Transverse colon (tissue), 4 donors: ENCODE measurements around the gene RNF135. TPM values are rescaled to one million over a fixed set of nuclear protein-coding genes. Genes with fewer than 3 reads are reported as not detected.

Experiments used
- DNase-seq: peaks from one replicate; pipeline ENCODE4 v3.0.0-alpha.2; 2019
- H3K27ac ChIP-seq, 4 donors: fragments of 200-600 bp; sonication (generic); 2 replicates each; pipeline ENCODE4 v1.5.1; 2016 to 2018; ENCODE audit warnings: inconsistent platforms in 4 of 4
- H3K27me3 ChIP-seq: fragments of 200-600 bp; sonication (generic); 2 replicates; pipeline ENCODE4 v1.5.1; 2017; ENCODE audit warnings: inconsistent platforms
- H3K36me3 ChIP-seq, 4 donors: fragments of 200-600 bp; sonication (generic); 2 replicates each; pipeline ENCODE4 v1.5.1; 2017 to 2019; ENCODE audit warnings: inconsistent platforms in 4 of 4
- H3K4me1 ChIP-seq, 4 donors: fragments of 200-600 bp; sonication (generic); 2 replicates each; pipeline ENCODE4 v1.5.1; 2017 to 2020; ENCODE audit warnings: inconsistent platforms in 4 of 4
- H3K4me3 ChIP-seq, 4 donors: fragments of 200-600 bp; sonication (generic); 1 replicate in 1 of 4; 2 replicates in 3 of 4; pipeline versions ENCODE4 v1.5.1 to v1.6.1; 2017 to 2019; ENCODE audit warnings: inconsistent platforms in 4 of 4
- H3K9me3 ChIP-seq, 2 donors: fragments of 200-600 bp; sonication (generic); 2 replicates each; pipeline ENCODE4 v1.5.1; 2017 to 2019; ENCODE audit warnings: inconsistent platforms in 2 of 2
- CTCF ChIP-seq, 5 experiments: fragments of 200-600 bp in 3 of 5; fragments of 450-650 bp in 2 of 5; sonication (generic) in 3 of 5; IDR thresholded peaks; 1 replicate in 2 of 5; 2 replicates in 3 of 5; pipeline ENCODE4 v1.5.1; 2016 to 2017; ENCODE audit warnings: antibody characterized with exemption in 5 of 5, inconsistent platforms in 3 of 5, mild to moderate bottlenecking in 2 of 5, moderate library complexity in 1 of 5
- EP300 ChIP-seq: sonication (generic); formaldehyde crosslinking; IDR thresholded peaks from one replicate; pipeline ENCODE4 v1.6.1; 2017; ENCODE audit warnings: antibody characterized with exemption, low read depth
- POLR2A ChIP-seq: fragments of 450-650 bp; IDR thresholded peaks from one replicate; pipeline ENCODE4 v1.6.1; 2016; ENCODE audit warnings: antibody characterized with exemption, mild to moderate bottlenecking, moderate library complexity
- POLR2AphosphoS5 ChIP-seq, 3 donors: sonication (generic); formaldehyde crosslinking; IDR thresholded peaks; one replicate each; pipeline ENCODE4 v1.6.1; 2016; ENCODE audit warnings: antibody characterized with exemption in 3 of 3
- WGBS, 2 donors: methylation state at CpG; one replicate each; pipeline ENCODE4 v1.1.5; 2018; ENCODE audit warnings: low coverage in 1 of 2; 5-methylcytosine and 5-hydroxymethylcytosine counted together
- in situ Hi-C, 4 donors: fragments of 200-750 bp; cut with MboI; loops; one replicate each; pipeline versions ENCODE4 v1.15.0 to v1.15.1; 2017; ENCODE audit warnings: low sequenced_read_pairs in 3 of 4, low pct_ligation_motif_present in 1 of 4, low pct_unique_long_range_greater_than_20kb in 1 of 4
- intact Hi-C: fragments of 100-400 bp; cut with DNase I; formaldehyde crosslinking; loops from one replicate; pipeline ENCODE4 v1.15.1; 2023; ENCODE audit warnings: low total_unique reads
- total RNA-seq, 4 donors: library from RNA; depleted of rRNA; stranded (reverse); fragments of >200 nt; gene quantifications; one replicate each; pipeline ENCODE4 v1.1.0, GENCODE V29; 2016

Gene RNF135
- total RNA-seq, 4 donors from 2014 or later = 9.0 to 34.1 (median 25.0) TPM

- 52 to 80% methylated on average over 1 to 3 of the region's 3 CpGs for WGBS, 2 donors
- intact Hi-C loops = no loop called here
Measured at GRCh38 chr17:30996486-30996885, 25.6 kb downstream of the RNF135 start.

DNA sequence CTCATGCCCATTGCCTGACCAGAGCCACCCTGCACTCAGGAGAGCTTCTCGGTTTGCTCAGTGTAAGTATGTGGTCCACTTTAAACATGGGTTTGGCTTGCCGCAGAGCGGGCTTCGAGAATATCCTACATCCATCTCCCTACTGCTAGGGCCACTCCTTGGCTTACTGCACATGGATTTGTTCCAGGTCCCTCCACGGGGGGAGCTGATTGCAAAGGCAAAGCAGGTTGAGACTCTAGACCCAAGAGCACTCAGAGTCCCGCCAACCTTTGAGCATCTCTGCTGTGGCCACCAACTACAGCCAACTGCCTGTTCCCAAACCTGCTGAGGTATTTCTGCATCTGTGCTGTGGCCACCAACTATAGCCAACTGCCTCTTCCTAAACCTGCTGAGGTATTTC is 26.4 kb downstream of the RNF135 start:
- TF ChIP-seq CTCF (IDR thresholded peaks at IDR 0.05) (no peak), POLR2AphosphoS5 (IDR thresholded peaks at IDR 0.05) (no peak), POLR2A (no peak), EP300 (no peak)
- H3K36me3 ChIP-seq = peaks cover 0 to 26% (median 12%) of the 10 kb centered on the region in 4 donors
- WGBS, 2 donors = 99 to 100% methylated on average over 3 to 6 of the region's 6 CpGs
- intact Hi-C loops (no loop called here), in situ Hi-C loops (no loop called here)
- no peak overlapping the region for H3K4me3 ChIP-seq
- H3K27ac ChIP-seq = peak overlapping the region; percentile 48 to 64 (median 52)
- no peaks in the 10 kb centered on the region for H3K27me3 ChIP-seq
- peaks cover 0 to 5% (median 0%) of the 10 kb centered on the region in 4 donors for H3K4me1 ChIP-seq
- DNase-seq = no peak
- H3K9me3 ChIP-seq = no peaks in the 10 kb centered on the region

More at GRCh38 chr17:30996486-30996885, 25.6 kb downstream of the RNF135 start:
- peaks cover 0 to 26% (median 12%) of the 10 kb centered on the region in 4 donors for H3K36me3 ChIP-seq
- DNase-seq = no peak
- no peaks in the 10 kb centered on the region for H3K9me3 ChIP-seq
- TF ChIP-seq POLR2AphosphoS5 (IDR thresholded peaks at IDR 0.05) (peak in 1 of 3 donors; percentile 27), CTCF (IDR thresholded peaks at IDR 0.05) (no peak)
- H3K27ac ChIP-seq = peak overlapping the region in 3 of 4 donors; percentile 22 to 64 (median 49)
- no peaks in the 10 kb centered on the region for H3K27me3 ChIP-seq
- H3K4me3 ChIP-seq = no peak overlapping the region
- peaks cover 0 to 5% (median 0%) of the 10 kb centered on the region in 4 donors for H3K4me1 ChIP-seq
- in situ Hi-C loops = no loop called here

DNA sequence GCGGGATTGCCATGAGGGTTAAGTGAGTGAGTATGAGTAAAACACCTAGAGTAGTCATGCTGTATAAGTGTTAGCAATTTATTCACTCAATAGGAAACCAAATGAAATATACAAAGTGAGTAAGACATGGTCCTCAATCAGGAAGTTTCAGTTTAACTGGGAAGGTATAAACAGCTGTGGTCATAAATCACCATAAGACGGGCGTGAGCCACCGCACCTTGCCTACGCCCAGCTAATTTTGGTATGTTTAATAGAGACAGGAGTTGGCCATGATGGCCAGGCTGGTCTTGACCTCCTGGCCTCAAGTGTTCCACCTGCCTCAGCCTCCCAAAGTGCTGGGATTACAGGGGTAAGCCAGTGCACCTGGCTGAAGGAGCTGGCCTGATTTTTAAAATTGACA is 27.0 kb downstream of the RNF135 start:
- peak; percentile 46 for DNase-seq
- H3K4me1 ChIP-seq = peaks cover 0 to 5% (median 0%) of the 10 kb centered on the region in 4 donors
- WGBS, 2 donors = 59 to 64% methylated on average over 5 of the region's 5 CpGs
- intact Hi-C loops (no loop called here), in situ Hi-C loops (no loop called here)
- TF ChIP-seq POLR2AphosphoS5 (IDR thresholded peaks at IDR 0.05) (peak in 1 of 3 donors; percentile 31), POLR2A (no peak), EP300 (no peak), CTCF (IDR thresholded peaks at IDR 0.05) (peak in 1 of 5 experiments; percentile 24)
- no peak overlapping the region for H3K4me3 ChIP-seq
- peaks cover 0 to 26% (median 12%) of the 10 kb centered on the region in 4 donors for H3K36me3 ChIP-seq
- peak overlapping the region; percentile 48 to 64 (median 52) for H3K27ac ChIP-seq
- H3K27me3 ChIP-seq = no peaks in the 10 kb centered on the region
- H3K9me3 ChIP-seq = no peaks in the 10 kb centered on the region

DNA sequence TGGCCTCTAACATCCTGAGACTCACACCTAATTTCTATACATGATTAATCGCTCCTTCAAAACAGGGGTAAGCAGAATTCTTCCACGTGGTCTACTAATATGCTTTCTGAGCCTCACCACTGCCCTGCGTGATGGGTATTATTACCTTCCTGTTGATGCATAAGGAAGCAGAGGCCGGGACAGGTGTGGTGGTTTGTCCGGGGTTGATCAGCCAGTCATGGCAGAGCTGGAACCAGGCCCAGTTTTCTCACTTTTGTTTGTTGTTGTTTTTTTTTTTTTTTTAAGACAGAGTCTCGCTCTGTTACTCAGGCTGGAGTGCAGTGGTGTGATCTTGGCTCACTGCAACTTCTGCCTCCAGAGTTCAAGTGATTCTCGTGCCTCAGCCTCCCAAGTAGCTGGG is 31.2 kb downstream of the RNF135 start:
- H3K27me3 ChIP-seq = no peaks in the 10 kb centered on the region
- intact Hi-C loops (no loop called here), in situ Hi-C loops (no loop called here)
- 74 to 81% methylated on average over 3 to 7 of the region's 7 CpGs for WGBS, 2 donors
- H3K9me3 ChIP-seq = no peaks in the 10 kb centered on the region
- no peak overlapping the region for H3K4me3 ChIP-seq
- no peak for TF ChIP-seq POLR2AphosphoS5 (IDR thresholded peaks at IDR 0.05)
- no peak for TF ChIP-seq CTCF (IDR thresholded peaks at IDR 0.05)
- no peak for TF ChIP-seq POLR2A
- no peak for TF ChIP-seq EP300
- peak; percentile 22 for DNase-seq
- peaks cover 0 to 3% (median 0%) of the 10 kb centered on the region in 4 donors for H3K4me1 ChIP-seq
- peaks cover 0 to 22% (median 10%) of the 10 kb centered on the region in 4 donors for H3K36me3 ChIP-seq
- no peak overlapping the region for H3K27ac ChIP-seq
